NB4 (cell line): ENCODE results near the gene MICAL3.

Experiments used
- MYC ChIP-seq: IDR thresholded peaks from 2 replicates; pipeline ENCODE4 v1.6.1; 2011; ENCODE audit warnings: low read depth, low read length
- POLR2A ChIP-seq: IDR thresholded peaks from 2 replicates; pipeline ENCODE4 v1.6.1; 2011; ENCODE audit warnings: mild to moderate bottlenecking; ENCODE audit not compliant: insufficient read length; ENCODE audit errors: extremely low read depth
- TF ChIP-seq, protein P1 (sequence below): IDR thresholded peaks from 2 replicates; pipeline ENCODE4 v1.6.1; 2011; ENCODE audit warnings: low read depth, low read length
- TF ChIP-seq, protein P2 (sequence below): IDR thresholded peaks from one replicate; pipeline ENCODE4 v1.5.1; 2012; ENCODE audit warnings: low read depth, low read length

DNA sequence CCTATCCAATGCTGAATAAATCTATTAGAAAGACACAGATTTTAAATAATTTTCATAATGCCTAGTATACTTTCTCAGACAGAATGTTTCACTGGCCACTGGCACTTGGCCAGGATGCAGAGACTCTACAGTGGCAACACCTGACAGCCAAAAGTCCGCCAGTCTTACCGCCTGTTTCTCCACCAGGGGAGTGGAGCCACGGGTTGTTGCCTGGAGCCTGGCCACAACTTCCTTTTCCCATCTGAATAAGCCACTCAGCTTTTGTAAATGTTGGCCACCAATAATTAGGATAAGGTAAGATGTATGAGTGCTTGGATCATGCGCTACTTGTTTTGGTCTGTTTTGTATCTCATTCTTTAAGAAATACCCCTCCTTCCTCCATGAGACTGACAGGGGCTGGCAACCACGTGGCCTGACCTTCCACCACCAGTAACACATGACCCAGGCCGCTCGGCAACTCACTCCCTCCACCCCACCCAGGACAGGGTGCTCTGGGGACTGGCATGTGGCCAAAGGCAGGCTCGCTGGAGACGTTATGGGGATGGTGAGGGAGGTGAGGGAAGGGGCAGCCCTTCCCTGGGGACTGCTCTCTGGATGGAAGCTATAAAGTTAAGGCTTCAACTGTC is 157.1 kb downstream of the MICAL3 start:
- TF ChIP-seq, protein P1, sequence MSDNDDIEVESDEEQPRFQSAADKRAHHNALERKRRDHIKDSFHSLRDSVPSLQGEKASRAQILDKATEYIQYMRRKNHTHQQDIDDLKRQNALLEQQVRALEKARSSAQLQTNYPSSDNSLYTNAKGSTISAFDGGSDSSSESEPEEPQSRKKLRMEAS = no peak
- TF ChIP-seq POLR2A = no peak
- TF ChIP-seq, protein P2, sequence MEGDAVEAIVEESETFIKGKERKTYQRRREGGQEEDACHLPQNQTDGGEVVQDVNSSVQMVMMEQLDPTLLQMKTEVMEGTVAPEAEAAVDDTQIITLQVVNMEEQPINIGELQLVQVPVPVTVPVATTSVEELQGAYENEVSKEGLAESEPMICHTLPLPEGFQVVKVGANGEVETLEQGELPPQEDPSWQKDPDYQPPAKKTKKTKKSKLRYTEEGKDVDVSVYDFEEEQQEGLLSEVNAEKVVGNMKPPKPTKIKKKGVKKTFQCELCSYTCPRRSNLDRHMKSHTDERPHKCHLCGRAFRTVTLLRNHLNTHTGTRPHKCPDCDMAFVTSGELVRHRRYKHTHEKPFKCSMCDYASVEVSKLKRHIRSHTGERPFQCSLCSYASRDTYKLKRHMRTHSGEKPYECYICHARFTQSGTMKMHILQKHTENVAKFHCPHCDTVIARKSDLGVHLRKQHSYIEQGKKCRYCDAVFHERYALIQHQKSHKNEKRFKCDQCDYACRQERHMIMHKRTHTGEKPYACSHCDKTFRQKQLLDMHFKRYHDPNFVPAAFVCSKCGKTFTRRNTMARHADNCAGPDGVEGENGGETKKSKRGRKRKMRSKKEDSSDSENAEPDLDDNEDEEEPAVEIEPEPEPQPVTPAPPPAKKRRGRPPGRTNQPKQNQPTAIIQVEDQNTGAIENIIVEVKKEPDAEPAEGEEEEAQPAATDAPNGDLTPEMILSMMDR = no peak
- no peak for TF ChIP-seq MYC
